Mucosa of stomach (tissue), 1 donor: ENCODE measurements around the gene SOX6.
"Not testable (repeated sequence)": the region's sequence is repeated elsewhere in the genome, so short reads cannot be mapped to it uniquely, and the experiment has no call there.

Experiments used
- H3K27me3 ChIP-seq: one replicate; pipeline ENCODE4 v1.7.0; 2013; ENCODE audit warnings: mild to moderate bottlenecking, low read length; ENCODE audit not compliant: control insufficient read depth, insufficient read depth
- H3K36me3 ChIP-seq: one replicate; pipeline ENCODE4 v1.7.0; 2013; ENCODE audit warnings: low read length; ENCODE audit not compliant: control insufficient read depth, insufficient read depth
- H3K4me1 ChIP-seq: one replicate; pipeline ENCODE4 v1.7.0; 2013; ENCODE audit warnings: mild to moderate bottlenecking, low read length; ENCODE audit not compliant: control insufficient read depth, insufficient read depth
- H3K4me3 ChIP-seq: one replicate; pipeline ENCODE4 v1.7.0; 2013; ENCODE audit warnings: low read length
- H3K9ac ChIP-seq: one replicate; pipeline ENCODE4 v1.7.0; 2013; ENCODE audit warnings: mild to moderate bottlenecking, low read length, moderate library complexity
- H3K9me3 ChIP-seq: one replicate; pipeline ENCODE4 v1.7.0; 2013; ENCODE audit warnings: mild to moderate bottlenecking, low read length, moderate library complexity; ENCODE audit not compliant: control insufficient read depth
- donor health status: Pancreatic carcinoma.

SOX6 gene

GRCh38 chr11:16154715-16155396 lies 201.5 kb downstream of the SOX6 start:
- Histone ChIP-seq H3K9me3 (no peaks in the 10 kb centered on the region), H3K4me1 (peaks cover 20% of the 10 kb centered on the region), H3K9ac (no peak overlapping the region), H3K36me3 (no peaks in the 10 kb centered on the region), H3K4me3 (no peak overlapping the region), H3K27me3 (no peaks in the 10 kb centered on the region)

- no peak overlapping the region for H3K9ac ChIP-seq
- H3K27me3 ChIP-seq = no peaks in the 10 kb centered on the region
- H3K9me3 ChIP-seq = no peaks in the 10 kb centered on the region
- H3K36me3 ChIP-seq = no peaks in the 10 kb centered on the region
- H3K4me1 ChIP-seq = peaks cover 20% of the 10 kb centered on the region
- H3K4me3 ChIP-seq = no peak overlapping the region
These were observed 202.4 kb downstream of the SOX6 start for GRCh38 chr11:16153951-16154350.

- no peaks in the 10 kb centered on the region for H3K9me3 ChIP-seq
- H3K9ac ChIP-seq = no peak overlapping the region
- no peaks in the 10 kb centered on the region for H3K27me3 ChIP-seq
- H3K4me1 ChIP-seq = peaks cover 11% of the 10 kb centered on the region
- H3K4me3 ChIP-seq = no peak overlapping the region
- H3K36me3 ChIP-seq = no peaks in the 10 kb centered on the region
These were observed 205.2 kb downstream of the SOX6 start for GRCh38 chr11:16151138-16151537.

- Histone ChIP-seq H3K27me3 (no peaks in the 10 kb centered on the region), H3K4me3 (no peak overlapping the region)
These were observed 206.9 kb downstream of the SOX6 start for GRCh38 chr11:16149476-16149875.

GRCh38 chr11:16148301-16148931 lies 207.9 kb downstream of the SOX6 start:
- no peaks in the 10 kb centered on the region for H3K36me3 ChIP-seq
- H3K4me3 ChIP-seq = no peak overlapping the region
- no peaks in the 10 kb centered on the region for H3K27me3 ChIP-seq
- H3K4me1 ChIP-seq = no peaks in the 10 kb centered on the region
- no peak overlapping the region for H3K9ac ChIP-seq
- no peaks in the 10 kb centered on the region for H3K9me3 ChIP-seq

More at GRCh38 chr11:16149476-16149875, 206.9 kb downstream of the SOX6 start:
- H3K4me1 ChIP-seq = peaks cover 3% of the 10 kb centered on the region
- H3K9me3 ChIP-seq = no peaks in the 10 kb centered on the region
- H3K36me3 ChIP-seq = no peaks in the 10 kb centered on the region
- no peak overlapping the region for H3K9ac ChIP-seq

GRCh38 chr11:16146980-16147379 lies 209.4 kb downstream of the SOX6 start:
- H3K36me3 ChIP-seq, H3K27me3 ChIP-seq, H3K4me3 ChIP-seq, H3K9me3 ChIP-seq, H3K9ac ChIP-seq, H3K4me1 ChIP-seq: not testable (repeated sequence)

- H3K4me1 ChIP-seq, H3K27me3 ChIP-seq, H3K9ac ChIP-seq, H3K9me3 ChIP-seq, H3K4me3 ChIP-seq, H3K36me3 ChIP-seq: not testable (repeated sequence)
These were observed 214.7 kb downstream of the SOX6 start for GRCh38 chr11:16141614-16142013.

GRCh38 chr11:16141162-16141561 lies 215.2 kb downstream of the SOX6 start:
- not testable (repeated sequence) for H3K36me3 ChIP-seq, H3K9ac ChIP-seq, H3K4me1 ChIP-seq, H3K9me3 ChIP-seq, H3K27me3 ChIP-seq, H3K4me3 ChIP-seq

- Histone ChIP-seq H3K4me3 (no peak overlapping the region), H3K27me3 (no peaks in the 10 kb centered on the region), H3K4me1 (no peaks in the 10 kb centered on the region), H3K9ac (no peak overlapping the region), H3K9me3 (no peaks in the 10 kb centered on the region), H3K36me3 (no peaks in the 10 kb centered on the region)
These were observed 219.5 kb downstream of the SOX6 start for GRCh38 chr11:16136792-16137390.

GRCh38 chr11:16133867-16134266 lies 222.5 kb downstream of the SOX6 start:
- no peak overlapping the region for H3K9ac ChIP-seq
- no peaks in the 10 kb centered on the region for H3K9me3 ChIP-seq
- no peaks in the 10 kb centered on the region for H3K4me1 ChIP-seq
- no peaks in the 10 kb centered on the region for H3K27me3 ChIP-seq
- H3K4me3 ChIP-seq = no peak overlapping the region
- no peaks in the 10 kb centered on the region for H3K36me3 ChIP-seq

- H3K9me3 ChIP-seq = no peaks in the 10 kb centered on the region
- H3K27me3 ChIP-seq = no peaks in the 10 kb centered on the region
- no peak overlapping the region for H3K9ac ChIP-seq
- no peaks in the 10 kb centered on the region for H3K36me3 ChIP-seq
- H3K4me3 ChIP-seq = no peak overlapping the region
- no peaks in the 10 kb centered on the region for H3K4me1 ChIP-seq
These were observed 228.6 kb downstream of the SOX6 start for GRCh38 chr11:16127732-16128131.

GRCh38 chr11:16126362-16126761 lies 230.0 kb downstream of the SOX6 start:
- H3K36me3 ChIP-seq = no peaks in the 10 kb centered on the region
- H3K9me3 ChIP-seq = no peaks in the 10 kb centered on the region
- no peaks in the 10 kb centered on the region for H3K27me3 ChIP-seq
- H3K4me3 ChIP-seq = no peak overlapping the region
- no peak overlapping the region for H3K9ac ChIP-seq
- no peaks in the 10 kb centered on the region for H3K4me1 ChIP-seq
